ENCODE results near the gene GNPDA1. TPM values are rescaled to one million over a fixed set of nuclear protein-coding genes. Genes with fewer than 3 reads are reported as not detected.

GNPDA1 gene
- total RNA-seq, 1 donor from 2014 or later = 15.0 TPM

DNA sequence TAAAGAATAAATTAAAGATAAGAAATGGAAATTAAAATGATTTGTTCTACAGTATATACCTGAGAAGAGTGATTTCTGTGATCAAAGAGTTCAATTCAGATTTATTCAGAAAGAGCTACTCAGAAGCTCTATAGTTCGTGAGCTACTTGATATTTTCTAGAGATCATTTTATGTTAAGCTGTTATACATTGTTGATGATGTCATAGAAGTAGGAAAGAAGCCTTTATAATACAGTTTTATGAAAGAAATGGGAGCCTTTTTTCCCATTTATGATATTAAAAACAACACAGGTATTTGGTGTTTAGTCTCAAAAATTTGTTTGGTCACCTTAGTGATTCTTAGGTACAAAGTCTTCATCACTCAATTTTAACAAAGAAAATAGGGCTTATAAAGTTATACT, 23.1 kb downstream of the GNPDA1 start:
- intact Hi-C loops (cut with micrococcal nuclease) = no loop called here
- peaks cover 64% of the 10 kb centered on the region for H3K36me3 Mint-ChIP-seq (ENCODE audit: low read depth)

DNA sequence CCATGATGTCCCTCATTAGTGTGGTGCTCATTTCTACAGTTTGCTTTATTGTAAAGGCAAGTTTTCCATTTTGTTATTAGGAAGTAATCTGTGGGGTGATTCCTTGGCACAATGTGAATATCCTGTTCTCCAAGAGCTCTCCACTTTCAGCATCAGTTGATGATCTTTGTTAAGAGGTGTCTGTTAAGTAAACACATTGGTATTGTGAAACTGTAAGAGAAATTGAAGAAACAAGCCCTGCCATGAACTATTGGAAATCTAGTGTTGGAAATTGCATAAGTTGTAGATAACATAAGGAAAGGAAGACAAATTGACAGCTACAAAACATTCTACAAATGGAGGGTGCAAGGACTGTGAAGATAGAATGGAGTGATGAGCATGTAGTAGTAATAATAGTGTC, 26.8 kb downstream of the GNPDA1 start:
- Mint-ChIP-seq H3K36me3 (ENCODE audit: low read depth) (peaks cover 68% of the 10 kb centered on the region), H3K4me1 (no peaks in the 10 kb centered on the region), H3K4me3 (no peak overlapping the region), H3K27me3 (no peaks in the 10 kb centered on the region), H3K27ac (no peak overlapping the region), H3K9me3 (no peaks in the 10 kb centered on the region)
- ChIA-PET CTCF (interaction anchor here (1.5 kb wide), 1 partner anchor 17 kb away, joined by 4 read pairs; the partner anchor contains the start of gene RNF14), POLR2A (interaction anchor here (1.0 kb wide), 1 partner anchor 11 kb away, joined by 3 read pairs; no protein-coding TSS in a partner anchor)
- TF ChIP-seq, protein P1, sequence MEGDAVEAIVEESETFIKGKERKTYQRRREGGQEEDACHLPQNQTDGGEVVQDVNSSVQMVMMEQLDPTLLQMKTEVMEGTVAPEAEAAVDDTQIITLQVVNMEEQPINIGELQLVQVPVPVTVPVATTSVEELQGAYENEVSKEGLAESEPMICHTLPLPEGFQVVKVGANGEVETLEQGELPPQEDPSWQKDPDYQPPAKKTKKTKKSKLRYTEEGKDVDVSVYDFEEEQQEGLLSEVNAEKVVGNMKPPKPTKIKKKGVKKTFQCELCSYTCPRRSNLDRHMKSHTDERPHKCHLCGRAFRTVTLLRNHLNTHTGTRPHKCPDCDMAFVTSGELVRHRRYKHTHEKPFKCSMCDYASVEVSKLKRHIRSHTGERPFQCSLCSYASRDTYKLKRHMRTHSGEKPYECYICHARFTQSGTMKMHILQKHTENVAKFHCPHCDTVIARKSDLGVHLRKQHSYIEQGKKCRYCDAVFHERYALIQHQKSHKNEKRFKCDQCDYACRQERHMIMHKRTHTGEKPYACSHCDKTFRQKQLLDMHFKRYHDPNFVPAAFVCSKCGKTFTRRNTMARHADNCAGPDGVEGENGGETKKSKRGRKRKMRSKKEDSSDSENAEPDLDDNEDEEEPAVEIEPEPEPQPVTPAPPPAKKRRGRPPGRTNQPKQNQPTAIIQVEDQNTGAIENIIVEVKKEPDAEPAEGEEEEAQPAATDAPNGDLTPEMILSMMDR (IDR thresholded peaks at IDR 0.05) = no peak
- DNase-seq = no peak
- ATAC-seq (ENCODE audit: low read depth) = no peak
- intact Hi-C loops (cut with micrococcal nuclease) = no loop called here

More for the DNA sequence above, 23.1 kb downstream of the GNPDA1 start:
- ATAC-seq (ENCODE audit: low read depth) = no peak
- H3K4me1 Mint-ChIP-seq = no peaks in the 10 kb centered on the region
- H3K9me3 Mint-ChIP-seq = no peaks in the 10 kb centered on the region
- no peaks in the 10 kb centered on the region for H3K27me3 Mint-ChIP-seq
- CTCF ChIA-PET = interaction anchor here (0.6 to 6.1 kb wide), 7 partner anchors 12 to 337 kb away, joined by 3 to 89 read pairs (median 25); partner anchors contain the start of gene RNF14
- POLR2A ChIA-PET = interaction anchor here (0.7 to 1.1 kb wide), 2 partner anchors 13 to 126 kb away, joined by 6 to 7 read pairs; no protein-coding TSS in a partner anchor
- TF ChIP-seq, protein P1 (IDR thresholded peaks at IDR 0.05) = no peak
- no peak for DNase-seq
- H3K27ac Mint-ChIP-seq = no peak overlapping the region
- H3K4me3 Mint-ChIP-seq = no peak overlapping the region

DNA sequence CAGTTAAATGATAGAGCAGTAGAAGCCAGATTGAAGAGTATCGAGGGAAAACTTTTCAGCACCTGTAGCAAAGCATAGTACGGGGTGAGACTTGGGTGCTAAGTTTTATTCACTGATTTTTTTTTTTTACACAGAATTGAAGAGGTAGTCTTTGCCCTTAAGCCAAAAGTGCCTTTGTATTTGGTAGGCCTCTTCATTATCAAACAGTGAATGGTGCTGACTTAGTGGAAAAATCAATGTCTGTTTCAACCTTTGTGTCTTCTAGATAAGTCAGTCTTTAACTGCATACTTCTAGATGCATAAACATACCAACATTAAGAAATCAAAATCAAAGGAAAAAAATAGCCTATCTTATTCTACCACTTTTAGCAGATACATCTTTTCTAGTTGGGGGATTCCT, 30.2 kb downstream of the GNPDA1 start:
- TF ChIP-seq, protein P1 (IDR thresholded peaks at IDR 0.05) = no peak
- no peaks in the 10 kb centered on the region for H3K27me3 Mint-ChIP-seq
- H3K9me3 Mint-ChIP-seq = no peaks in the 10 kb centered on the region
- ChIA-PET CTCF (no interaction called here), POLR2A (no interaction called here)
- H3K4me1 Mint-ChIP-seq = no peaks in the 10 kb centered on the region
- no peak overlapping the region for H3K4me3 Mint-ChIP-seq
- H3K27ac Mint-ChIP-seq = no peak overlapping the region
- ATAC-seq (ENCODE audit: low read depth) (no peak), DNase-seq (no peak)
- peaks cover 85% of the 10 kb centered on the region for H3K36me3 Mint-ChIP-seq (ENCODE audit: low read depth)
- intact Hi-C loops (cut with micrococcal nuclease) = no loop called here

DNA sequence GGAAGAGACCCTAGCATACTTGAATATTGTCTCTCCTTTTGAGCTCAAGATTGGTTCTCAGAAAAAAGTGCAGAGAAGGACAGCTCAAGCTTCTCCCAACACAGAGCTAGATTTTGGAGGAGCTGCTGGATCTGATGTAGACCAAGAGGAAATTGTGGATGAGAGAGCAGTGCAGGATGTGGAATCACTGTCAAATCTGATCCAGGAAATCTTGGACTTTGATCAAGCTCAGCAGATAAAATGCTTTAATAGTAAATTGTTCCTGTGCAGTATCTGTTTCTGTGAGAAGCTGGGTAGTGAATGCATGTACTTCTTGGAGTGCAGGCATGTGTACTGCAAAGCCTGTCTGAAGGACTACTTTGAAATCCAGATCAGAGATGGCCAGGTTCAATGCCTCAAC, 34.4 kb downstream of the GNPDA1 start:
- Mint-ChIP-seq H3K27me3 (no peaks in the 10 kb centered on the region), H3K36me3 (ENCODE audit: low read depth) (peaks cover 77% of the 10 kb centered on the region), H3K4me1 (no peaks in the 10 kb centered on the region), H3K27ac (no peak overlapping the region), H3K4me3 (no peak overlapping the region), H3K9me3 (no peaks in the 10 kb centered on the region)
- ChIA-PET POLR2A (no interaction called here), CTCF (interaction anchor here (1.4 to 4.9 kb wide), 3 partner anchors 12 to 165 kb away, joined by 4 to 25 read pairs (median 8); no protein-coding TSS in a partner anchor)
- intact Hi-C loops (cut with micrococcal nuclease) = no loop called here
- ATAC-seq (ENCODE audit: low read depth) (no peak), DNase-seq (no peak)
- TF ChIP-seq, protein P1 (IDR thresholded peaks at IDR 0.05) = no peak

DNA sequence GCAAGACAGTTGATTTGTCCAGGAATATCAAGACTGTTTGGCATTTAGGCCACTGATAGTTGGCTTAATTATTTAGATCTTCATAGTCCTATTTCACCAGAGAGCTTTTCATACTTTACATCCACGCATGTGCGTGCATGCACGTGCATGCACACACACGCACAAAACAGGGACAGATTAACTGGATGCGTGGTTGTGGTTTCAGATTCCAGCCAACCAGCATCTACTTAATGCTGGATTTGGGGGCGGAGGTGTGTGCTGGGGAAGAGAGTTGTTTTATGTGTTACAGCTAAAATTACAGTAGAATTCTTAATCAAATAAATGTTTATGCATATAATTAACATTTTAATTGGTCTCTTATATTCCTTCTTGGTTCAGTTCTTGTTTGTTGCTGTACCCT, 36.7 kb downstream of the GNPDA1 start:
- no peak overlapping the region for H3K4me3 Mint-ChIP-seq
- peaks cover 71% of the 10 kb centered on the region for H3K36me3 Mint-ChIP-seq (ENCODE audit: low read depth)
- TF ChIP-seq, protein P1 (IDR thresholded peaks at IDR 0.05) = no peak
- POLR2A ChIA-PET = interaction anchor here (0.9 kb wide), 1 partner anchor 15 kb away, joined by 3 read pairs; no protein-coding TSS in a partner anchor
- H3K27me3 Mint-ChIP-seq = no peaks in the 10 kb centered on the region
- intact Hi-C loops (cut with micrococcal nuclease) = no loop called here
- DNase-seq (no peak), ATAC-seq (ENCODE audit: low read depth) (no peak)
- H3K4me1 Mint-ChIP-seq = peaks cover 3% of the 10 kb centered on the region
- no peak overlapping the region for H3K27ac Mint-ChIP-seq
- CTCF ChIA-PET = interaction anchor here (1.6 to 4.9 kb wide), 2 partner anchors 14 to 16 kb away, joined by 3 to 25 read pairs; no protein-coding TSS in a partner anchor
- no peaks in the 10 kb centered on the region for H3K9me3 Mint-ChIP-seq
